IPS-15b (cell line): ENCODE data around the gene BNC2.

ENCODE experiments used
- H3K27me3 ChIP-seq: one replicate; pipeline ENCODE4 v1.6.1; 2013; ENCODE audit warnings: low read length; ENCODE audit not compliant: control insufficient read depth, insufficient read depth
- H3K36me3 ChIP-seq: one replicate; pipeline ENCODE4 v1.6.1; 2013; ENCODE audit warnings: low read length; ENCODE audit not compliant: control insufficient read depth, insufficient read depth
- H3K4me1 ChIP-seq: one replicate; pipeline ENCODE4 v1.6.1; 2013; ENCODE audit warnings: mild to moderate bottlenecking, low read length; ENCODE audit not compliant: control insufficient read depth, insufficient read depth
- H3K4me3 ChIP-seq: one replicate; pipeline ENCODE4 v1.5.1; 2013; ENCODE audit warnings: low read depth, low read length
- H3K9ac ChIP-seq: one replicate; pipeline ENCODE4 v1.6.1; 2013; ENCODE audit warnings: low read depth, mild to moderate bottlenecking, low read length
- H3K9me3 ChIP-seq: one replicate; pipeline ENCODE4 v1.6.1; 2013; ENCODE audit warnings: mild to moderate bottlenecking, low read length; ENCODE audit not compliant: control insufficient read depth, insufficient read depth

The BNC2 gene

GRCh38 chr9:16721972-16722371 lies 148.5 kb downstream of the BNC2 start:
- H3K4me1 ChIP-seq = peaks cover 33% of the 10 kb centered on the region
- no peaks in the 10 kb centered on the region for H3K36me3 ChIP-seq
- H3K27me3 ChIP-seq = no peaks in the 10 kb centered on the region
- H3K4me3 ChIP-seq = no peak overlapping the region
- no peaks in the 10 kb centered on the region for H3K9me3 ChIP-seq
- no peak overlapping the region for H3K9ac ChIP-seq

- Histone ChIP-seq H3K4me1 (peaks cover 34% of the 10 kb centered on the region), H3K4me3 (no peak overlapping the region), H3K27me3 (no peaks in the 10 kb centered on the region), H3K9ac (no peak overlapping the region), H3K9me3 (no peaks in the 10 kb centered on the region), H3K36me3 (no peaks in the 10 kb centered on the region)
Measured at GRCh38 chr9:16720386-16720785, 150.1 kb downstream of the BNC2 start.

GRCh38 chr9:16719921-16720320 lies 150.5 kb downstream of the BNC2 start:
- no peaks in the 10 kb centered on the region for H3K9me3 ChIP-seq
- peaks cover 34% of the 10 kb centered on the region for H3K4me1 ChIP-seq
- H3K27me3 ChIP-seq = no peaks in the 10 kb centered on the region
- H3K36me3 ChIP-seq = no peaks in the 10 kb centered on the region
- no peak overlapping the region for H3K4me3 ChIP-seq
- no peak overlapping the region for H3K9ac ChIP-seq

GRCh38 chr9:16718952-16719351 lies 151.5 kb downstream of the BNC2 start:
- H3K9ac ChIP-seq = no peak overlapping the region
- no peak overlapping the region for H3K4me3 ChIP-seq
- no peaks in the 10 kb centered on the region for H3K36me3 ChIP-seq
- peaks cover 34% of the 10 kb centered on the region for H3K4me1 ChIP-seq
- no peaks in the 10 kb centered on the region for H3K27me3 ChIP-seq
- no peaks in the 10 kb centered on the region for H3K9me3 ChIP-seq

GRCh38 chr9:16718296-16718695 lies 152.2 kb downstream of the BNC2 start:
- Histone ChIP-seq H3K9me3 (no peaks in the 10 kb centered on the region), H3K9ac (no peak overlapping the region), H3K36me3 (no peaks in the 10 kb centered on the region), H3K27me3 (no peaks in the 10 kb centered on the region), H3K4me3 (no peak overlapping the region), H3K4me1 (peaks cover 36% of the 10 kb centered on the region)

GRCh38 chr9:16716601-16717000 lies 153.9 kb downstream of the BNC2 start:
- H3K9me3 ChIP-seq = no peaks in the 10 kb centered on the region
- peaks cover 49% of the 10 kb centered on the region for H3K4me1 ChIP-seq
- H3K36me3 ChIP-seq = no peaks in the 10 kb centered on the region
- no peaks in the 10 kb centered on the region for H3K27me3 ChIP-seq
- no peak overlapping the region for H3K4me3 ChIP-seq
- H3K9ac ChIP-seq = no peak overlapping the region

- Histone ChIP-seq H3K4me1 (peaks cover 59% of the 10 kb centered on the region), H3K27me3 (no peaks in the 10 kb centered on the region), H3K4me3 (no peak overlapping the region), H3K9me3 (no peaks in the 10 kb centered on the region), H3K36me3 (no peaks in the 10 kb centered on the region), H3K9ac (no peak overlapping the region)
Measured at GRCh38 chr9:16715404-16715803, 155.1 kb downstream of the BNC2 start.

- H3K9me3 ChIP-seq = no peaks in the 10 kb centered on the region
- no peak overlapping the region for H3K4me3 ChIP-seq
- no peaks in the 10 kb centered on the region for H3K27me3 ChIP-seq
- H3K36me3 ChIP-seq = no peaks in the 10 kb centered on the region
- H3K9ac ChIP-seq = no peak overlapping the region
- H3K4me1 ChIP-seq = peaks cover 61% of the 10 kb centered on the region
Measured at GRCh38 chr9:16712787-16713186, 157.7 kb downstream of the BNC2 start.

GRCh38 chr9:16710888-16711287 lies 159.6 kb downstream of the BNC2 start:
- Histone ChIP-seq H3K4me3 (no peak overlapping the region), H3K27me3 (no peaks in the 10 kb centered on the region), H3K9ac (no peak overlapping the region), H3K4me1 (peaks cover 55% of the 10 kb centered on the region), H3K9me3 (no peaks in the 10 kb centered on the region), H3K36me3 (no peaks in the 10 kb centered on the region)

- Histone ChIP-seq H3K4me3 (no peak overlapping the region), H3K4me1 (peaks cover 56% of the 10 kb centered on the region), H3K27me3 (no peaks in the 10 kb centered on the region), H3K9ac (no peak overlapping the region), H3K9me3 (no peaks in the 10 kb centered on the region), H3K36me3 (no peaks in the 10 kb centered on the region)
Measured at GRCh38 chr9:16709924-16710323, 160.5 kb downstream of the BNC2 start.

- peak overlapping the region; percentile 40 for H3K4me3 ChIP-seq
- no peaks in the 10 kb centered on the region for H3K27me3 ChIP-seq
- H3K36me3 ChIP-seq = no peaks in the 10 kb centered on the region
- H3K9ac ChIP-seq = peak overlapping the region; percentile 38
- no peaks in the 10 kb centered on the region for H3K9me3 ChIP-seq
- peaks cover 62% of the 10 kb centered on the region for H3K4me1 ChIP-seq
Measured at GRCh38 chr9:16708656-16709435, 161.6 kb downstream of the BNC2 start.

- H3K27me3 ChIP-seq = no peaks in the 10 kb centered on the region
- H3K4me3 ChIP-seq = no peak overlapping the region
- H3K4me1 ChIP-seq = peaks cover 40% of the 10 kb centered on the region
- no peaks in the 10 kb centered on the region for H3K36me3 ChIP-seq
- H3K9me3 ChIP-seq = no peaks in the 10 kb centered on the region
- peak overlapping the region; percentile 41 for H3K9ac ChIP-seq
Measured at GRCh38 chr9:16705111-16705604, 165.3 kb downstream of the BNC2 start.
